Uterus (tissue), 2 donors: ENCODE results near the gene LEF1.

ENCODE experiments used
- CTCF ChIP-seq, 4 experiments: fragments of 200-600 bp in 2 of 4; fragments of 450-650 bp in 2 of 4; sonication (generic) in 2 of 4; IDR thresholded peaks; one replicate each; pipeline ENCODE4 v1.5.1; 2016 to 2019; ENCODE audit warnings: antibody characterized with exemption in 4 of 4, mild to moderate bottlenecking in 2 of 4, moderate library complexity in 1 of 4
- POLR2A ChIP-seq, 2 donors: fragments of 450-650 bp; IDR thresholded peaks; one replicate each; pipeline ENCODE4 v1.6.1; 2016; ENCODE audit warnings: antibody characterized with exemption in 2 of 2, mild to moderate bottlenecking in 1 of 2, moderate library complexity in 1 of 2

GRCh38 chr4:108013955-108014354, 154.8 kb downstream of the LEF1 start:
- TF ChIP-seq POLR2A (IDR thresholded peaks at IDR 0.05) (no peak), CTCF (IDR thresholded peaks at IDR 0.05) (no peak)
